MG63 (cell line): ENCODE results near the gene SHROOM3. TPM values are rescaled to one million over a fixed set of nuclear protein-coding genes. Genes with fewer than 3 reads are reported as not detected.
"Not testable (repeated sequence)": the region's sequence is repeated elsewhere in the genome, so short reads cannot be mapped to it uniquely, and the experiment has no call there.

ENCODE experiments used
- DNase-seq: peaks from one replicate; pipeline ENCODE4 v3.0.0-alpha.2; 2020
- H3K27me3 ChIP-seq: fragments of 250-450 bp; sonication (Bioruptor Pico); 2 replicates; pipeline ENCODE4 v1.5.1; 2020; ENCODE audit warnings: mild to moderate bottlenecking, moderate library complexity
- H3K36me3 ChIP-seq: fragments of 250-450 bp; sonication (Bioruptor Pico); 2 replicates; pipeline ENCODE4 v1.5.1; 2020; ENCODE audit warnings: mild to moderate bottlenecking, moderate library complexity
- H3K4me3 ChIP-seq: fragments of 250-450 bp; sonication (Bioruptor Pico); 2 replicates; pipeline ENCODE4 v1.5.1; 2020; ENCODE audit warnings: mild to moderate bottlenecking, moderate library complexity
- H3K9me3 ChIP-seq: fragments of 250-450 bp; sonication (Bioruptor Pico); 2 replicates; pipeline ENCODE4 v1.5.1; 2020; ENCODE audit warnings: mild to moderate bottlenecking, moderate library complexity
- total RNA-seq: library from RNA; depleted of rRNA; stranded (reverse); fragments of >200 nt; shearing (Covaris generic); gene quantifications from 2 replicates; pipeline ENCODE4 v1.2.3, GENCODE V29; 2014; ENCODE audit warnings: low replicate concordance

The SHROOM3 gene
- total RNA-seq, 1 experiment from 2014 or later, result 10.0 TPM

- DNase-seq, result no peak
- H3K4me3 ChIP-seq, result peak overlapping the region; percentile 5; the same call in 1 of the 2 replicates
- no peaks in the 10 kb centered on the region for H3K27me3 ChIP-seq
Observed at GRCh38 chr4:76435528-76436319, 695 bp downstream of the SHROOM3 start.

GRCh38 chr4:76439491-76439890 is 4.5 kb downstream of the SHROOM3 start:
- no peaks in the 10 kb centered on the region for H3K27me3 ChIP-seq
- DNase-seq, result no peak
- H3K9me3 ChIP-seq, result no peaks in the 10 kb centered on the region
- H3K4me3 ChIP-seq, result no peak overlapping the region
- H3K36me3 ChIP-seq, result no peaks in the 10 kb centered on the region

More at GRCh38 chr4:76435528-76436319, 695 bp downstream of the SHROOM3 start:
- Histone ChIP-seq H3K36me3 (no peaks in the 10 kb centered on the region), H3K9me3 (no peaks in the 10 kb centered on the region)

DNA sequence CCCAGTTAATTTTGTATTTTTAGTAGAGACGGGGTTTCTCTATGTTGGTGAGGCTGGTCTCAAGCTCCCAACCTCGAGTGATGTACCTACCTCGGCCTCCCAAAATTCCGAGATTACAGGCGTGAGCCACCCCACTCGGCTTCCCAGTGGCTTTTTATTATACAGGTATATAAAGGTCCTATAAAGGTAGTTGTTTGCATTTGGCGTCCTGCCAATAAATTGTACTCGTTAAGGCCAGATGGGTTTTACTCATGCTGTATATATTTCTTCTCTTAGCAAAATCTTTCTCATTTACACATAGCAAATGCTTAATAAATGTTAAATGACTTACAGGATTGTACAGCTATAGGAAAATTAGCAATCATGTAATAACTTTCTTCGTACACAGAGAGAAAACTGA is 6.9 kb downstream of the SHROOM3 start:
- H3K27me3 ChIP-seq, result no peaks in the 10 kb centered on the region
- H3K4me3 ChIP-seq, result no peak overlapping the region
- DNase-seq, result no peak
- H3K9me3 ChIP-seq, result no peaks in the 10 kb centered on the region
- no peaks in the 10 kb centered on the region for H3K36me3 ChIP-seq

GRCh38 chr4:76442807-76443206 is 7.8 kb downstream of the SHROOM3 start:
- Histone ChIP-seq H3K9me3 (no peaks in the 10 kb centered on the region), H3K4me3 (no peak overlapping the region), H3K27me3 (no peaks in the 10 kb centered on the region), H3K36me3 (no peaks in the 10 kb centered on the region)
- DNase-seq, result no peak

- no peaks in the 10 kb centered on the region for H3K27me3 ChIP-seq
- DNase-seq, result no peak
- no peak overlapping the region for H3K4me3 ChIP-seq
- no peaks in the 10 kb centered on the region for H3K9me3 ChIP-seq
- H3K36me3 ChIP-seq, result no peaks in the 10 kb centered on the region
Observed at GRCh38 chr4:76443376-76443775, 8.3 kb downstream of the SHROOM3 start.

- Histone ChIP-seq H3K27me3 (no peaks in the 10 kb centered on the region), H3K9me3 (no peaks in the 10 kb centered on the region), H3K4me3 (no peak overlapping the region), H3K36me3 (no peaks in the 10 kb centered on the region)
- DNase-seq, result no peak
Observed at GRCh38 chr4:76445911-76446310, 10.9 kb downstream of the SHROOM3 start.

GRCh38 chr4:76447393-76447851 is 12.4 kb downstream of the SHROOM3 start:
- no peak overlapping the region for H3K4me3 ChIP-seq
- no peaks in the 10 kb centered on the region for H3K27me3 ChIP-seq
- H3K36me3 ChIP-seq, result no peaks in the 10 kb centered on the region
- no peaks in the 10 kb centered on the region for H3K9me3 ChIP-seq
- no peak for DNase-seq

DNA sequence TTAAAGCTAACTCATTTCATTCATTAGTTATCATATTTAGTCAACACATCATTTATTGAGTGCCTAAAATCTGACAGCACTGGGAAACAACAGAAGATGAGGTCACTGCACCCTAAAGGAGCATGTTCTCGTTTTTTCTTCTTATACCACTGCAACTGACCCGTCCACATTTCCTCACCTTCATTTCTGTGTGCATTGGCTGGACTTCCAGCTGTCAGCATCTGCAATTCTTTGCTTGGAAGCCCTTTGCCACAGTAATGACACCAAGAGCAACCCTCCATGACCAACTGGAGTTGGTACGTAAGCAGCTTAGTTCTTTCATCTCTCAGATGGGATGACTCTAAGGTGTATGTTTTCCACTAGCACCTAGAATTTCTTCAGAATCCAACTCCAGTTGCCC is 13.2 kb downstream of the SHROOM3 start:
- no peak for DNase-seq
- Histone ChIP-seq H3K4me3 (no peak overlapping the region), H3K27me3 (no peaks in the 10 kb centered on the region), H3K9me3 (no peaks in the 10 kb centered on the region), H3K36me3 (no peaks in the 10 kb centered on the region)

DNA sequence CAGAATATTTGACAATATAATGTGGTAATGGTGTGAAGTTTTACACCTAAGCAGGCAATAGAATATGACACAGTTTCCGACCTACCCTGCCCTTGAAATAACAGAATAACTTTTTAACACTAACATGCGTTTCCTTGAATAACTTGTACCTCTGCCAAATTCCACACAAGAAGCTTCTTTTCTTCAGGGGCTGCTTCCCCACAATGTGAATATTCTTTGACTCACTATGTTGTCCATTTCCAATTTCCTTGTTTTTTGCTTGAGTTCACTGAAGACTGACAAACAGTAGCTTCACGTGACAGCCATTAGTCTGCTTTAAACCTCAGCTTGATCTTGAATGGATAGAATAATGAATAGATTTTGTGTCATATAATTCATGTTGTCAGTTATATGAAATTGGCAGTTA is 14.3 kb downstream of the SHROOM3 start:
- DNase-seq, result no peak
- no peak overlapping the region for H3K4me3 ChIP-seq
- no peaks in the 10 kb centered on the region for H3K9me3 ChIP-seq
- no peaks in the 10 kb centered on the region for H3K36me3 ChIP-seq
- H3K27me3 ChIP-seq, result no peaks in the 10 kb centered on the region

DNA sequence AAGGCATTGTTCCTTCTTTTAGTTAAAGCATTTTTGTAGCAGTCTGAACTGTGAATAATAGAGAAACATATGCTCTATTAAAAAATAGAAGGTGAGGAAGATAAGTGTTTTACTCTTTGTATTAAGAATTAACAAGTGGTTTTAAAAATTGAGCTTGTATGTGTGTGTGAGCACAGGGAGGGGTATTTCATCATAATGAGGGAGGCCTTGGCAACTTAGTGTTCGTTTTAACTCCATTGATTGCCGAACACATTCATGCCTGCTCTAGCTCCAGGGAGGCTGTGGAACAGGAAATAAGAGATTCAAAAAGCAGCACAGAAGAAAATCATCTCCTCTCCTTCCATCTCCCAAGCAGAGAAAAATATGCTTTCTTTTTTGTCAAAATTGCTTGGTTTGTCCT is 14.8 kb downstream of the SHROOM3 start:
- Histone ChIP-seq H3K36me3 (no peaks in the 10 kb centered on the region), H3K4me3 (no peak overlapping the region), H3K27me3 (no peaks in the 10 kb centered on the region), H3K9me3 (no peaks in the 10 kb centered on the region)
- DNase-seq, result no peak

GRCh38 chr4:76453232-76453631 is 18.2 kb downstream of the SHROOM3 start:
- no peak for DNase-seq
- Histone ChIP-seq H3K4me3 (no peak overlapping the region), H3K36me3 (no peaks in the 10 kb centered on the region), H3K9me3 (no peaks in the 10 kb centered on the region), H3K27me3 (no peaks in the 10 kb centered on the region)

DNA sequence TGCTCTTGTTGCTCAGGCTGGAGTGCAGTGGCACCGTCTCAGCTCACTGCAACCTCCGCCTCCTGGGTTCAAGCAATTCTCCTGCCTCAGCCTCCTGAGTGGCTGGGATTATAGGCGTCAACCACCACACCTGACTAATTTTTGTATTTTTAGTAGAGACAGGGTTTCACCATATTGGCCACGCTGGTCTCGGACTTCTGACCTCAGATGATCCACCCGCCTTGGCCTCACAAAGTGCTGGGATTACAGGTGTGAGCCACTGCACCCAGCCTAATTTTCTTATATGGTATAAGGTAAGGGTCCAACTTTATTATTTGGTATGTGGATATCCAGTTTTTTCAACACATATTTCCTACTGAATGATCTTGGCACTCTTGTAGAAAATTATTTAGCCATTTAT is 19.0 kb downstream of the SHROOM3 start:
- not testable (repeated sequence) for H3K27me3 ChIP-seq, H3K9me3 ChIP-seq, H3K4me3 ChIP-seq, H3K36me3 ChIP-seq, DNase-seq

- no peak overlapping the region for H3K4me3 ChIP-seq
- DNase-seq, result no peak
- no peaks in the 10 kb centered on the region for H3K9me3 ChIP-seq
- H3K27me3 ChIP-seq, result no peaks in the 10 kb centered on the region
- no peaks in the 10 kb centered on the region for H3K36me3 ChIP-seq
Observed at GRCh38 chr4:76457885-76458284, 22.9 kb downstream of the SHROOM3 start.

DNA sequence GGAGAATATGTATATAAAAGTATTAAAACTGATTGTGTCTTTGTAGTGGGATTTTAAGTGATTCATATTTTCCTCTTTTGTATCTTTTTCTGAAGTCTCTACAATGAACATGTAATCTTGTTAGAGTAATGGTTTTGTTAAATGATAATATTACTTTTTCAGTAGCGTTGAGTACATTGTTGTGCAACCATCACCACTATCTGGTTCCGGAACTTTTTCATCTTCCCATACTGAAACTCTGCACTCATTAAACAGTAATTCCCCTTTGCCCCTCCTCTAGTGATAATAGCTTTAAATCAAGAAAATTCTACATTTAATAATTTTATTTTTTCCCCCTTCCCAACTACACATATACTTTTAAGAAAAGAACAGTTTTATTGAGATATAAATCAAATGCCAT is 23.3 kb downstream of the SHROOM3 start:
- H3K9me3 ChIP-seq, result no peaks in the 10 kb centered on the region
- no peaks in the 10 kb centered on the region for H3K36me3 ChIP-seq
- H3K4me3 ChIP-seq, result no peak overlapping the region
- H3K27me3 ChIP-seq, result no peaks in the 10 kb centered on the region
- DNase-seq, result no peak

DNA sequence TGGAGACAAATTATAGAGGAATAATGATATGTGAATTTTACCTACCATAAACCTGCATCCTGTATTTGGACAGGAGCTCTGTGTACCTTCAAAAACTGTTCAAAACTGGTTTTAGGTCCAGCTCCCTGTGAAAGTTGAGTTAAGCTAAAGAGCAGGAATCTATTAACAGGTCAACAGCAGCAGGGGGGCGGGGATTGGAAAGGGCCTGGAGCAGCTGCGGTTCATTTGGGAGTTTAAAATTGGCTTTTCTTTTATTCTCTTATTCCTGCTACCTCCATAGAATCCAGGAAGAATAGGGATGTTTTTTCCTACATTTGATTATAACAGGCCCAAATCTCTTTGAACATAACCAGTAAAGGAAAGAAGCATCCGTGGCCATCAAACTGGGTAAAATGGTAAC is 23.8 kb downstream of the SHROOM3 start:
- no peak for DNase-seq
- Histone ChIP-seq H3K27me3 (no peaks in the 10 kb centered on the region), H3K4me3 (no peak overlapping the region), H3K9me3 (no peaks in the 10 kb centered on the region), H3K36me3 (no peaks in the 10 kb centered on the region)

DNA sequence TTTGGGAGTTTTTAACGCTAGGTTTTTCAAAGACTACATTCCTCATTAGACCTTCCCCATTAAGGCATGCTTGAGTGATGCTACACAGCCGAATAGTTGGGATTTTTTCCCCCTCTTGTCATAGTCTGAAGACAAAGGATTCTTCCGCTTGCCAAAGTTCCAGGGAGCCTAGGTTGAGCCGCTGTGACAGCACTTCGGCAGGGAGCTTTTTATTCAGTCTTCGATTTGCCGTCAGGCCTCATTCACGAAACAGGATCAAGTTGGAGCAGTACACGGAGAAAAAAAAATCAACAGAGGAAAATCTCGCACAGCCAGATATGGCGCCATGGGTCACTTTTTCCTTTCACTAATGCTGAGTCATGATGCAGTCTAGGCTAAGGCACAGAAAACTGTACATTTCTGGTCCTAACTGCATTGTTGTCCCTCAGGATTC is 24.3 kb downstream of the SHROOM3 start:
- no peak for DNase-seq
- H3K9me3 ChIP-seq, result no peaks in the 10 kb centered on the region
- no peaks in the 10 kb centered on the region for H3K36me3 ChIP-seq
- H3K4me3 ChIP-seq, result no peak overlapping the region
- H3K27me3 ChIP-seq, result no peaks in the 10 kb centered on the region

- no peaks in the 10 kb centered on the region for H3K36me3 ChIP-seq
- H3K4me3 ChIP-seq, result no peak overlapping the region
- H3K27me3 ChIP-seq, result no peaks in the 10 kb centered on the region
- H3K9me3 ChIP-seq, result no peaks in the 10 kb centered on the region
- DNase-seq, result no peak
Observed at GRCh38 chr4:76463568-76463967, 28.5 kb downstream of the SHROOM3 start.

- DNase-seq, result no peak
- H3K27me3 ChIP-seq, result no peaks in the 10 kb centered on the region
- no peaks in the 10 kb centered on the region for H3K36me3 ChIP-seq
- no peak overlapping the region for H3K4me3 ChIP-seq
- H3K9me3 ChIP-seq, result no peaks in the 10 kb centered on the region
Observed at GRCh38 chr4:76470064-76470463, 35.0 kb downstream of the SHROOM3 start.
